Head of caudate nucleus (tissue), 42 donors: ENCODE measurements around the gene JAKMIP2.
"Not testable (repeated sequence)": the region's sequence is repeated elsewhere in the genome, so short reads cannot be mapped to it uniquely, and the experiment has no call there.

Source experiments
- DNase-seq, 42 donors: peaks; one replicate each; pipeline versions ENCODE4 v3.0.0 to v3.0.0-alpha.2; 2020 to 2021; ENCODE audit warnings: mixed read lengths in 7 of 42
- intact Hi-C: fragments of 100-400 bp; cut with DNase I; formaldehyde crosslinking; loops from one replicate; pipeline ENCODE4 v1.15.0; 2022

JAKMIP2 gene

DNA sequence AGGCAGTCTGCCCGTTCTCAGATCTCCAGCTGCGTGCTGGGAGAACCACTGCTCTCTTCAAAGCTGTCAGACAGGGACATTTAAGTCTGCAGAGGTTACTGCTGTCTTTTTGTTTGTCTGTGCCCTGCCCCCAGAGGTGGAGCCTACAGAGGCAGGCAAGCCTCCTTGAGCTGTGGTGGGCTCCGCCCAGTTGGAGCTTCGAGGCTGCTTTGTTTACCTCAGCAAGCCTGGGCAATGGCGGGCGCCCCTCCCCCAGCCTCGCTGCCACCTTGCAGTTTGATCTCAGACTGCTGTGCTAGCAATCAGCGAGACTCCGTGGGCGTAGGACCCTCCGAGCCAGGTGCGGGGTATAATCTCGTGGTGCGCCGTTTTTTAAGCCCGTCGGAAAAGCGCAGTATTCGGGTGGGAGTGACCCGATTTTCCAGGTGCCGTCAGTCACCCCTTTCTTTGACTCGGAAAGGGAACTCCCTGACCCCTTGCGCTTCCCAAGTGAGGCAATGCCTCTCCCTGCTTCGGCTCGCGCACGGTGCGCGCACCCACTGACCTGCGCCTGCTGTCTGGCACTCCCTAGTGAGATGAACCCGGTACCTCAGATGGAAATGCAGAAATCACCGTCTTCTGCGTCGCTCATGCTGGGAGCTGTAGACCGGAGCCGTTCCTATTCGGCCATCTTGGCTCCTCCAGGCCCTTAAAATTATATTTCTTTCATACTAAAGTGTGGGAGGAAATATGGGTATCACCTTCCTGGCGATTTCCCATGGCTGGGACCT is 61.2 kb downstream of the JAKMIP2 start:
- DNase-seq, intact Hi-C loops: not testable (repeated sequence)

DNA sequence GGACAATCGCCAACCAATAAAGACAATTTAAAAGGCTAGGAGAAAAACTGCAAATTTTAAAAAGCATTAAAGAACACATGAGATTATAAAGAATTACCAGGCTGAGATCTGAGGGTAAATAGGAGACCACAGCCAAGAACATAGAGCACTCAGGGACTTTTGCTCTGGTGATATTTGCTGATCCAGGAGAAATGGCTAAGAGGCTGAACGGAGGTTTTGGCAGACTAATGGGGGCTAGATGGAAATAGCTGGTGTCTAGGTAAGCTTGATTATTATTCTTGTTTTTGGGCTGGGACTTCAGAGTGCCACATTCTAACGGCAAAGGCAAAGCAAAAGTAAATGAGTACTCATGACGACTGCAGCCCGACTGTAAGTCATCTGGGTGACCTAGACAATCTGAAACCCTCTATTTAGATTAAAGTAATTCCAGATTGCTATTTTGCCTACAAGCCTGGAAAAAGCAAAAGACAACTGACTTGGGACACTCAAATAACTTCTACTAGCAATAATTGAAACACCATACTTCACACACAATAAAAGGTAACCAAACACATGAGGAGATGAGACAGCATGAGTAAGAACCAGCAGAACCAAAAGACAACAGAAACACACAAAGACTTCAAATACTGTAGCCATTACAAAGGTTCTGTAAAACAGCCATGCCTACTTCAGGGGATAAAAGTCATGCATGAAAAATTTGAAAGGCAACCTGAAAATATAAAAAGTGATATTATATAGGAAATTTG is 68.8 kb downstream of the JAKMIP2 start:
- no peak for DNase-seq
- intact Hi-C loops, result no loop called here

- intact Hi-C loops, result no loop called here
- peak in 3 of 42 donors; percentile 19 to 29 (median 25) for DNase-seq
These were observed 69.9 kb downstream of the JAKMIP2 start for GRCh38 chr5:147712598-147712997.

DNA sequence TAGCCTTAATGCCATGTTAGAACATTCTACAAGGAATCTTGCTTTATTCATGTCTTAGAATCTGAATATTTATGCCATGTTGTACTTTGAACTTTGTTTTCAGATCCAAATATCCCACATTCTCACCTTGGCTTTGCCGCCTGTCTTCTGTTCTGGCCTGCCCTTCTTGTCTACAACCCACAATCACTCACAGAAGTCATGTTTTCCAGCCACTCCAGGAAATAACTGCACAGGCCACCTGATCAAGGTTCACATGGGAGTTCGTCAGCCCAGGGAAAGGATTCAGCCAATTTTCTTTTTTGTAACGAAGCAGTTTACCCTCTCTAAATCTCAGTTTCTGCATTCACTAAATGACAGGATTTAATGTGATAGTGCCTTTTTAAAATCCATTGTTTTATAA is 70.5 kb downstream of the JAKMIP2 start:
- no peak for DNase-seq
- intact Hi-C loops, result no loop called here

GRCh38 chr5:147711019-147711418 is 71.5 kb downstream of the JAKMIP2 start:
- no peak for DNase-seq
- intact Hi-C loops, result no loop called here

- intact Hi-C loops, result no loop called here
- DNase-seq, result no peak
These were observed 73.8 kb downstream of the JAKMIP2 start for GRCh38 chr5:147708708-147709107.

DNA sequence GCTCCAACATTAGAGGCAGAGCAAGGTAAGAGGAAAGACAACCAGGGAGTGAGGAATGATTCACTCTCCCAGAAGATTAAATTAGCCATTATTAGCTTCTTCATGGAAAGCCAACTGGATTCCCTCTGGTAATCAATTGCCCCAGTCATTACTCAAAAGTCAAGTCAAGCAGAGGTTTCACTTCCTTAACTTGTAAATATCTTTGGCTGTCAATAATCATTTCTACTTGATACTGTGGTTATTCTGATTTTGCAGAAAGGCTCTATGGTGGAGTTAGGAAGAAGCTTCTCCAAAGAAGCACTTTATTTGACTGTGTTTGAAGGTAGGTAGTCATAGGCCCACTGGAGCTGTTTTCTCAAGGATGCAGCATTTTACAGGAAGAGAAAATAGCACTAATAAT is 78.0 kb downstream of the JAKMIP2 start:
- intact Hi-C loops, result no loop called here
- DNase-seq, result no peak

DNA sequence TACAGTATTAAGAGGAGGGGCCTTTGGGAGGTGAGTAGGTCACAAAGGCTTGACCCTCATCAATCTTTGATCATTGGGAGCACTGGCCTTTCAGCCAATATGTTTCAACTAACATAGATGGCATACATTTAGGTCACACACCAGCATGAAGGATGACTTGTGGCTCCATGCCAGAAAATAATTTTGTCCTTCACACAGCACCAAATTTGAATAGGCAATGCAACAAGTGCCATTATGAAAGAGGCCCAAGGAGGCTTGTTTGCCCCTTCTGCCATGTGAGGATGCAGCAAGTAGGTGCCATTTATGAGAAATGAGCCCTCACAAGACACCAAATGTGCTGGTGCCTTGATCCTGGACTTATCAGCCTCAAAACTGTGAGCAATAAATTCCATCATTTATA is 81.1 kb downstream of the JAKMIP2 start:
- no peak for DNase-seq

GRCh38 chr5:147699496-147700088 is 82.9 kb downstream of the JAKMIP2 start:
- intact Hi-C loops, result no loop called here
- DNase-seq, result no peak

More for the DNA sequence above, 81.1 kb downstream of the JAKMIP2 start:
- intact Hi-C loops, result no loop called here

GRCh38 chr5:147697380-147697779 is 85.1 kb downstream of the JAKMIP2 start:
- DNase-seq, result no peak
- intact Hi-C loops, result no loop called here

GRCh38 chr5:147694772-147695171 is 87.8 kb downstream of the JAKMIP2 start:
- DNase-seq, result no peak
- intact Hi-C loops, result no loop called here

DNA sequence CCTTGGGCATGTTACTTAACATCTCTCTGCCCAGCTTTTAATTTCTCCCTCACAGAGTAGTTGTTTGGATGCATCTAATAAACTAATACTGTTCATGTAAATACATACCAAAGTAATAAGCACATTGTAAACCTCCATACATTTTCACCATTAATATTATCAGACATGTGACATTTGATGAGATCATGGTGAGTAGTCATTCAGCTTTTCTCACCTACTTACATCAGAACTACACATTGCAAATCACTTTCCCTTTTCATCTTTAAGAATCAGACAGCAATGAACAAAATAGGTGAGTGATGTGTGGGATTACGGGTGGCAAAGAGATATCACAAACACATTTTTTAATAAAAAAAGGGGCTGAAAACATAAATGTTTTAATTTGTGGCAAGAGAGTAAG is 89.3 kb downstream of the JAKMIP2 start:
- no peak for DNase-seq
- intact Hi-C loops, result no loop called here

- intact Hi-C loops, result no loop called here
- no peak for DNase-seq
These were observed 91.4 kb downstream of the JAKMIP2 start for GRCh38 chr5:147691130-147691529.

DNA sequence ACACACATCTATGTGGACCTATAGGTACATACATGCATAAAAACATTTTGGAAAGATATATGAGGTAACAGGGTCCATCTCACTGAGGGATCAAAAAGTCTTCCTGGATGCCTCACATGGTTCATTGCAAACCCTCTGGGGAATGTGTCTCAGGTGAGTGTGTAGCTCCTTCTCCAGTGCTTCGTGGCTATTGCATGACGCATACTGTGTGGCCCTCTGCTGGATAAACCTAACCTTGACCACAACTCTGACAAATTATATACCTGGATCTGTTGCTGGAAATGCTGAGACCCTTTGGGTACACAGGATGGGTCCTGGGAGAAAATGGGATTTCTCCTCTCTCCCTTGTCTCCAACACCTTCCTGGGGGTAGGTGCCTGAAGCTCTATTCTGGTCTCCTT is 91.9 kb downstream of the JAKMIP2 start:
- DNase-seq, result no peak
- intact Hi-C loops, result no loop called here

DNA sequence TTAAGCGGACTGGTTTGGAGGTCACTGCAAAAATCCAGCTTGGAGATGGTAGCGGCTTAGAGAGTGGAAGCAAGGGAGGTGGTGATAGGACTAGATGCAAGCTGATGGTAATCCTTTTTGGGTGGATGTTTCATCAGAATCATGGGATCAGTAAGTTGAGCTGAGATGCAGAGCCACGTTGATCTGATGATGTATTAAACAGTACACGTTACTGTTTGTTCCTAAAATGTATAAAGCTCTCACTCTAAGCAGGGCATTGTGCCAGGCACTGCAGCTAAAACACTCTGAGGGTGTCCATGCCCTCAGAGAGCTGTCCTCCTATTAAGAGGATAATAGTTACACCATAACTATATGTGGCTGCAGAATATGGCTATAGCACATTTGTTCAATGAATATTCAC is 93.1 kb downstream of the JAKMIP2 start:
- DNase-seq, result no peak
- intact Hi-C loops, result no loop called here

GRCh38 chr5:147688656-147689356 is 93.7 kb downstream of the JAKMIP2 start:
- peak in 37 of 42 donors; percentile 11 to 85 (median 48) for DNase-seq
- intact Hi-C loops, result no loop called here

- intact Hi-C loops, result no loop called here
- no peak for DNase-seq
These were observed 95.4 kb downstream of the JAKMIP2 start for GRCh38 chr5:147687118-147687517.

DNA sequence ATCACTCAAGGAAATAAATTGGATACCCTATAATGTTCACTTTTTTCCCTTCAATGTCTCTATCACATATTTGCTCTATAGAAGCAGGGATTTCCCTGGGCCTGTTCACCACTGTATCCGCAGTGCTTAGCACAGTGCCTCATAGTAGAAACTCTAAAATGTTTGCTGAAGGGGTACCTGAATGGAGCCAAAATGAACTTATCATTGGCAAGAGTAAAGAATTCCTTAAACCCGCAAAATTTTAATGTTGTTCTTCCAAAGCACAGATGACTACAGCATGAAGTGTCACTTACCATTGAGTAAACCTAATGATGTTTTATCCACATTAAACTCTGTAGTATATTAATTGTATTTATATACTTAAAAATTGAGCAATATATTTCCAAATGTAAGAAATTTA is 96.1 kb downstream of the JAKMIP2 start:
- DNase-seq, result no peak
- intact Hi-C loops, result no loop called here

GRCh38 chr5:147685993-147686392 is 96.5 kb downstream of the JAKMIP2 start:
- intact Hi-C loops, result no loop called here
- DNase-seq, result peak in 7 of 42 donors; percentile 13 to 52 (median 21)

- intact Hi-C loops, result no loop called here
- no peak for DNase-seq
These were observed 107.4 kb downstream of the JAKMIP2 start for GRCh38 chr5:147675168-147675567.
